ENCODE measurements around the gene IL15RA. TPM values are rescaled to one million over a fixed set of nuclear protein-coding genes. Genes with fewer than 3 reads are reported as not detected.

IL15RA gene
- total RNA-seq, 1 donor from 2014 or later, result not detected

DNA sequence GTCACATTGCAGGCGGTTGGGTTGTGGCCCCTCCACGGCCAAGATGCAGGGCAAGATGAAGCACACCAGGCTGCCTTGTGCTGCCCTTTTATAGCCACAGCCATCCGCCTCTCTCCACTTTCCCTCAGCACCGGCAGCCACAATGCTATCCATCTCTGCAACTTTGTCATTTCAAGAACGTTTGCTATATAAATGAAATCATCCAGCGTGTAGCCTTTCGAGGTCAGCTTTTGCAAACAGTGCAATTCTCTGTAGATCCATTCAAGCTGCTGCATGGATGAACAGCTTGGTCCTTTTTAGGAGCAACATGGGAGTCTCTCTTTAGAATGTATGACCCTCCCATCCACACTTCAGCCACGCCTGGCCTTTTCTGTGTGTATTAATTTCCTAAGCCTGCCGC is 6.4 kb upstream of the IL15RA start:
- Mint-ChIP-seq H3K27ac (no peak overlapping the region), H3K4me1 (no peaks in the 10 kb centered on the region), H3K4me3 (no peak overlapping the region), H3K36me3 (no peaks in the 10 kb centered on the region), H3K27me3 (ENCODE audit: insufficient read depth, low read depth) (peaks cover 18% of the 10 kb centered on the region), H3K9me3 (no peaks in the 10 kb centered on the region)
- Histone ChIP-seq H3K27ac (no peak overlapping the region), H3K4me1 (no peaks in the 10 kb centered on the region), H3K36me3 (no peaks in the 10 kb centered on the region), H4K20me1 (ENCODE audit: low read depth) (peaks cover 2% of the 10 kb centered on the region), H3F3A (ENCODE audit: low read depth) (no peaks in the 10 kb centered on the region), H3K79me2 (ENCODE audit: low read depth) (no peaks in the 10 kb centered on the region), H3K4me2 (no peak overlapping the region), H3K9me3 (ENCODE audit: low read depth) (no peaks in the 10 kb centered on the region), H3K27me3 (peaks cover 30% of the 10 kb centered on the region), H2AFZ (replicated peaks) (no peak overlapping the region), H3K9ac (no peak overlapping the region), H3K4me3 (no peak overlapping the region)
- DNase-seq (ENCODE audit: low spot score), result no peak
- no peak for TF ChIP-seq EZH2phosphoT487 (IDR thresholded peaks at IDR 0.05)
- no peak for TF ChIP-seq EZH2 (IDR thresholded peaks at IDR 0.05)
- TF ChIP-seq, protein P1, sequence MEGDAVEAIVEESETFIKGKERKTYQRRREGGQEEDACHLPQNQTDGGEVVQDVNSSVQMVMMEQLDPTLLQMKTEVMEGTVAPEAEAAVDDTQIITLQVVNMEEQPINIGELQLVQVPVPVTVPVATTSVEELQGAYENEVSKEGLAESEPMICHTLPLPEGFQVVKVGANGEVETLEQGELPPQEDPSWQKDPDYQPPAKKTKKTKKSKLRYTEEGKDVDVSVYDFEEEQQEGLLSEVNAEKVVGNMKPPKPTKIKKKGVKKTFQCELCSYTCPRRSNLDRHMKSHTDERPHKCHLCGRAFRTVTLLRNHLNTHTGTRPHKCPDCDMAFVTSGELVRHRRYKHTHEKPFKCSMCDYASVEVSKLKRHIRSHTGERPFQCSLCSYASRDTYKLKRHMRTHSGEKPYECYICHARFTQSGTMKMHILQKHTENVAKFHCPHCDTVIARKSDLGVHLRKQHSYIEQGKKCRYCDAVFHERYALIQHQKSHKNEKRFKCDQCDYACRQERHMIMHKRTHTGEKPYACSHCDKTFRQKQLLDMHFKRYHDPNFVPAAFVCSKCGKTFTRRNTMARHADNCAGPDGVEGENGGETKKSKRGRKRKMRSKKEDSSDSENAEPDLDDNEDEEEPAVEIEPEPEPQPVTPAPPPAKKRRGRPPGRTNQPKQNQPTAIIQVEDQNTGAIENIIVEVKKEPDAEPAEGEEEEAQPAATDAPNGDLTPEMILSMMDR (IDR thresholded peaks at IDR 0.05), result no peak

DNA sequence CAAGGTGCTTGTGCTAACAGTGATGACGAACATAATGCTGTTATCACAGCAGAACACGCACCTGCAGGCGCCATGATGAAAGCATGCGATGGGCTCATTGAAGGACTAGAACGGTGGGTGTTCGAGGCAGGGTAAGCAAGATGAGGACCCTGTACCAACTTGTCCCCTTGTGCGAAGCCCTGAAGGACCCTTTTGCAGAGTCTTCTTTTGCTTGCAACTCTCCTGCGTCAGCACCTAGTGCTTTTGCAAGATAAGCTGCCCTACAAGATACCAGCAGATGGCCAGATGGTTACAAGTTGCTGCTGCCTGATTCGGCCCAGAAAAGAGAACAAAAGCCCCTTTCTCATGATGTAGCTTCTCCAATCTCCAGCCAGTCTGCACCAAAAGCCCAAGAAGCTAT is 4.2 kb upstream of the IL15RA start:
- peaks cover 2% of the 10 kb centered on the region for H3K36me3 Mint-ChIP-seq
- DNase-seq (ENCODE audit: low spot score), result no peak

DNA sequence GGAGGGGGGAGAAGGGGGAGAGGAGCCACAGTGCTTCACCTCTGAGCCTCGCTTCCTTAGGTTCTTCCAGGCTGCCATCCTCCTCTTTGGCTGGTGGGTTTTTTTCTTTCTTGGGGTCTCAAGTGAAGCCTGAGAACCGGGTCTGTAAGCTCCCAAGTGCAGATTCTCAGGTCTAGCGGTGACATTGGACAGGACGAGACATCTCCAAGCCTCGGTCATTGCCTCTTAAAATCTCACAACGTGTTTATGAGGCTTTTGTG is 817 bp upstream of the IL15RA start:
- Histone ChIP-seq H3F3A (ENCODE audit: low read depth) (peaks cover 8% of the 10 kb centered on the region), H3K36me3 (no peaks in the 10 kb centered on the region), H3K4me3 (peak overlapping the region; percentile 62), H3K79me2 (ENCODE audit: low read depth) (no peaks in the 10 kb centered on the region), H3K9ac (no peak overlapping the region), H3K27me3 (peaks cover 84% of the 10 kb centered on the region), H4K20me1 (ENCODE audit: low read depth) (peaks cover 16% of the 10 kb centered on the region), H3K9me3 (ENCODE audit: low read depth) (no peaks in the 10 kb centered on the region), H3K4me1 (peaks cover 3% of the 10 kb centered on the region), H3K4me2 (peak overlapping the region; percentile 99), H2AFZ (replicated peaks) (no peak overlapping the region), H3K27ac (no peak overlapping the region)
- Mint-ChIP-seq H3K27me3 (ENCODE audit: insufficient read depth, low read depth) (peaks cover 37% of the 10 kb centered on the region), H3K4me1 (peaks cover 13% of the 10 kb centered on the region), H3K27ac (no peak overlapping the region), H3K4me3 (peak overlapping the region; percentile 91), H3K36me3 (peaks cover 2% of the 10 kb centered on the region), H3K9me3 (peaks cover 2% of the 10 kb centered on the region)
- no peak for TF ChIP-seq EZH2 (IDR thresholded peaks at IDR 0.05)
- TF ChIP-seq, protein P1 (IDR thresholded peaks at IDR 0.05), result no peak
- no peak for TF ChIP-seq EZH2phosphoT487 (IDR thresholded peaks at IDR 0.05)
- no peak for DNase-seq (ENCODE audit: low spot score)

More for the DNA sequence above, 4.2 kb upstream of the IL15RA start:
- peaks cover 27% of the 10 kb centered on the region for H3K27me3 Mint-ChIP-seq (ENCODE audit: insufficient read depth, low read depth)
- Histone ChIP-seq H3K9ac (no peak overlapping the region), H3F3A (ENCODE audit: low read depth) (peaks cover 3% of the 10 kb centered on the region), H3K4me3 (no peak overlapping the region), H3K4me1 (peaks cover 3% of the 10 kb centered on the region), H3K9me3 (ENCODE audit: low read depth) (no peaks in the 10 kb centered on the region), H3K27ac (no peak overlapping the region), H3K79me2 (ENCODE audit: low read depth) (no peaks in the 10 kb centered on the region), H3K4me2 (no peak overlapping the region), H2AFZ (replicated peaks) (no peak overlapping the region), H4K20me1 (ENCODE audit: low read depth) (peaks cover 15% of the 10 kb centered on the region), H3K36me3 (no peaks in the 10 kb centered on the region), H3K27me3 (peaks cover 53% of the 10 kb centered on the region)
- no peak for TF ChIP-seq EZH2phosphoT487 (IDR thresholded peaks at IDR 0.05)
- TF ChIP-seq, protein P1 (IDR thresholded peaks at IDR 0.05), result no peak
- TF ChIP-seq EZH2 (IDR thresholded peaks at IDR 0.05), result no peak
- H3K27ac Mint-ChIP-seq, result no peak overlapping the region
- no peaks in the 10 kb centered on the region for H3K9me3 Mint-ChIP-seq
- no peak overlapping the region for H3K4me3 Mint-ChIP-seq
- H3K4me1 Mint-ChIP-seq, result peaks cover 5% of the 10 kb centered on the region

Measured in neural progenitor cell (in vitro differentiated cells).